ENCODE measurements around the gene DCLK2.

GRCh38 chr4:150265806-150266205 lies 187.6 kb downstream of the DCLK2 start:
- no peak for TF ChIP-seq ZNF772 (CRISPR knock-in tag; IDR thresholded peaks at IDR 0.05)
- TF ChIP-seq DMAP1 (CRISPR knock-in tag; IDR thresholded peaks at IDR 0.05): no peak
- no peak for TF ChIP-seq TARDBP (CRISPR knock-in tag; IDR thresholded peaks at IDR 0.05)
- no peak for TF ChIP-seq RBFOX2 (IDR thresholded peaks at IDR 0.05; ENCODE audit: low read depth, low read length)
- TF ChIP-seq MAZ (IDR thresholded peaks at IDR 0.05; ENCODE audit: borderline replicate concordance, low read depth, low read length): no peak
- no peak for TF ChIP-seq MAZ (CRISPR knock-in tag; IDR thresholded peaks at IDR 0.05; ENCODE audit: low read depth)
- no peak for TF ChIP-seq ZNF3 (CRISPR knock-in tag; IDR thresholded peaks at IDR 0.05)
